Astrocyte of the cerebellum (primary cell): Measurements from ENCODE around the gene NMB.

Experiments used
- DNase-seq: peaks from one replicate; pipeline ENCODE4 v3.0.0-alpha.2; 2011; ENCODE audit warnings: low read depth
- H3K4me3 ChIP-seq: 2 replicates; pipeline ENCODE4 v1.5.1; 2011; ENCODE audit warnings: mild to moderate bottlenecking, low read depth, low read length, moderate library complexity
- CTCF ChIP-seq: IDR thresholded peaks from 2 replicates; pipeline ENCODE4 v1.5.1; 2012; ENCODE audit warnings: low read length, low read depth, moderate library complexity, mild to moderate bottlenecking; ENCODE audit errors: missing control alignments
- in situ Hi-C: cut with HindIII; loops from 2 replicates; pipeline ENCODE4 v1.10.0; 2017; ENCODE audit warnings: low sequenced_read_pairs

NMB gene

GRCh38 chr15:84669726-84670125, 11.7 kb upstream of the NMB start:
- in situ Hi-C loops, result loop anchor here (10.0 kb wide), 1 partner anchor 375 kb away; no protein-coding TSS in a partner anchor
- no peak for TF ChIP-seq CTCF
- H3K4me3 ChIP-seq, result no peak overlapping the region
- DNase-seq, result no peak

GRCh38 chr15:84668221-84668982, 10.4 kb upstream of the NMB start:
- TF ChIP-seq CTCF, result no peak

GRCh38 chr15:84666373-84666772, 8.4 kb upstream of the NMB start:
- no peak for TF ChIP-seq CTCF
- in situ Hi-C loops, result loop anchor here (10.0 kb wide), 1 partner anchor 378 kb away; no protein-coding TSS in a partner anchor
- no peak overlapping the region for H3K4me3 ChIP-seq
- no peak for DNase-seq

More at GRCh38 chr15:84668221-84668982, 10.4 kb upstream of the NMB start:
- in situ Hi-C loops, result loop anchor here (10.0 kb wide), 1 partner anchor 376 kb away; no protein-coding TSS in a partner anchor
- DNase-seq, result no peak
- H3K4me3 ChIP-seq, result no peak overlapping the region

- DNase-seq, result no peak
- no peak for TF ChIP-seq CTCF
- no peak overlapping the region for H3K4me3 ChIP-seq
- in situ Hi-C loops, result loop anchor here (5.0 to 10.0 kb wide), 3 partner anchors 41 to 384 kb away; no protein-coding TSS in a partner anchor
Observed at GRCh38 chr15:84661001-84661400, 3.0 kb upstream of the NMB start.

- in situ Hi-C loops, result loop anchor here (5.0 to 10.0 kb wide), 3 partner anchors 42 to 385 kb away; no protein-coding TSS in a partner anchor
- no peak for TF ChIP-seq CTCF
- no peak for DNase-seq
- H3K4me3 ChIP-seq, result no peak overlapping the region
Observed at GRCh38 chr15:84659904-84660781, 2.1 kb upstream of the NMB start.

GRCh38 chr15:84658788-84659411, 901 bp upstream of the NMB start:
- no peak for TF ChIP-seq CTCF
- DNase-seq, result no peak
- no peak overlapping the region for H3K4me3 ChIP-seq
- in situ Hi-C loops, result no loop called here
